Tongue (tissue), 2 donors: ENCODE measurements around the gene EXO1. TPM values are rescaled to one million over a fixed set of nuclear protein-coding genes. Genes with fewer than 3 reads are reported as not detected.
"Not testable (repeated sequence)": the region's sequence is repeated elsewhere in the genome, so short reads cannot be mapped to it uniquely, and the experiment has no call there.

Experiments
- DNase-seq: peaks from one replicate; pipeline ENCODE4 v3.0.0-alpha.2; 2015
- total RNA-seq: library from RNA; depleted of rRNA; stranded (reverse); fragments of >200 nt; gene quantifications from one replicate; pipeline ENCODE4 v1.2.3, GENCODE V29; 2014

The EXO1 gene
- total RNA-seq, 1 donor from 2014 or later = 3.2 TPM

DNA sequence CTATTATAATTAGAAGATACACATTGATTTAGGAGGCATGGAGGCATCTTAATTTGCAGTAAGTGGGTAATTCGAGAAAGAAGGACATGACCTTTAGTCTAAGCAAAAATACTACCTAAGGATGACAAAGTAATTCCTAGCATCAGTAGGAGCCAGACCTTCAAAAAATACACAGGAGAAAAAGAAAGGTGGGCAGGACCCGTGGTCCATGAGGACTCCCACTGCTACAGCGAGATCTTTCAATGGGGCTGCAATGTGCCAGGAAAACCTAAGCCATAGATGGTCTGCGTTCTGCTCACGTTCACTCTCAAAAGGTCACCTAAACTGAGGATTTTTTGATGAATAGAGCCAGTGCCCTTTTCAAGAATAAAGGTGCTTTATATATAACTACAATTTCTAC, 10.6 kb upstream of the EXO1 start:
- DNase-seq = no peak

DNA sequence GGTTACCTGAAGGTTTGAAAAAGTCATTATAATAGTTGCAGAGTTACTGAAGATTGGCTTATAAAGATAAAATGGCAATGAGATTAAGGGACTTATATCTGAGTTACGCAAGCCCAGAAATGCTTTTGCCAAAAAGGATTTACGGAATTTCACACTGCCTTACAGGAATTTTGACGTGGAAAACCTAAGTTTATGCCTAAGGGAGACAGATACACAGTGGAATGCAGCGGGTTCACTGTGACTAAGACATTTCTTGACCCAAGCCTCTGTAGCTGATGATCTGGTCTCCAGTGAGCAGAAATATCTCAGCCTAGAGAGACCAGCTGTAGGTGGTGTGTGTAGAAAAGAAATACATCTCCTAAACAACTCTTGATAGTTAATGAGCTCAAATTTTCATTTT, 10.1 kb upstream of the EXO1 start:
- DNase-seq = no peak

DNA sequence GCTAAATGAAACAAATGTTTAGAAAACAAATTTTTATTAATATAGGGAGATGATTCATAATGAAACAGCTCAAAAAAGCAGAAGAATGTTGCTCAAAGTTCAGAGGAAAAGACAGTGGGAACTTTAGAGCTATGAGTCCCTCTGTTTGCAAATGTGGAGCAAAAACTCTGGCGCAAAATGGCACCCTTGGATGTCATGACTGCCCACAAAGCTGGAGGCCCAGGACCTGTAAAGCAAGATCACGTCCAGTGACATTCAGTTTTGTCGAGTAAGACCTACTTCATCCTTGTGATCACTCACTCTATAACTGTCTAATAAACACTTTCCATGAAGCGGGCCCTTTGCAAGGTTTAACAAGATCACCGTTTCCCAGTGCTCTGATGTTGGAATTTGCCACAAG, 9.1 kb upstream of the EXO1 start:
- DNase-seq = no peak

DNA sequence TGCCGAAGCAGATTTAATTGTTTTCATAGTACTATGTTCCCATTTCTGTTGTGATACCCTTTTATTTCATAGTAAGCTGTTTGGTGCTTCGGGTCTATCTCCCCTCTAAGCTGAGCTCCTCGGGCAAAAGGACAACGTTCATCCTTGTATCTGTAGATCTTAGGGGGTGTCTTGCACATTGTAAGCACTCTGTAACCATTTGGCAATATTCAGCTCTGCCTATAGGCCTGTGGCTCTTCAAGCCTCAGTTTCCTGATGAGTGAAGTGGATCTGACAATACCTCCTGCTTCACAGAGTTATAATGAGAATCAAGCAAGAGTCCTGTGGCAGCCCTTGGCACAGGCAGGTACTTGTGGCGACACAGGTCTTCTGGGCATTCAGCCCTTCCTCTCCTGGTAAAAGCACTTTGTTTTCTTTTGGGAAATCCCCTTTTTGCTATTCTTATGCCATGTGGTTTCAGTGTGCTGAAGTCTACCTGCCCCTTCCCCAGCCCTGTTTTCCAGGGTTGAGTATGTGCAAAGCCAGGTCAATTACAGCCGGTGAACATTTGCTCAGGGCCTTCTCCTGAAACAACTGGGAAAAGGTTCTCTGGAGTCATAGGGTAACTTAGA, 8.5 kb upstream of the EXO1 start:
- no peak for DNase-seq

DNA sequence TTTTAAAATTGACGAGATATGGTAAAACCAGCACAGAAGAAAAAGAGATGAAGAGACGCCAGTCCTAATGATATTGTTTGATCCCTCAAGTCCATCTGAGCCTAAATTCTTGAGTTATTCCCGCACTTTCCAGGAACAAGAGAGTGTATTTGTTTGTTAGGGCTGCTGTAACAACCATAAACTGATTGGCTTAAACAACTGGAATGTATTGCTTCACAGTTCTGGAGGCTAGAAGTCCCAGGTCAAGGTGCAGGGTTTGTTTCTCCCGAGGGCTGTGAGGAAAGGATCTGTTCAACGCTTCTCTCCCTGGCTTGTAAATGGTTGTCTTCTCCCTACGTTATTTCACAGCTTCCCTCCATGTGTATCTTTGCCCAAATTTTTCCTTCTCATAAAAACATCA, 7.8 kb upstream of the EXO1 start:
- DNase-seq = no peak

DNA sequence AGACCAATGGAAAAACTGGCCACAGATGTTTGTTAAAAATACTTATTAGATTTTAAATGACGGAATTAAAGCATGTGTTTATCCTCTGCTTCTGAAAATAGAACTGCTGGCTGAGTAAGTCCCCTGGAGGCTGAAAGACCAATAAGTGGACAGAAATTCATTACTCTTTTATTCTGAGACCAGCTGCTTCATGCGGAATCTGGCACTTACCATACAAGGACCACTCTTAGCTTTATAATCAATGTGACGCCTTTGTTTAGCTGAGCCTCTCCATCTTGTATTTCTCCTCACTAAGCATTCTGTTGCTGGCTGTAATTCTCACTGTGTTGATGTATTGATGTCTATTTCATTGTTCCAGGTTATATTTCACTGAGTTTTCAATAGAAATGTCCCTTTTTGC, 6.3 kb upstream of the EXO1 start:
- DNase-seq = peak; percentile 24

DNA sequence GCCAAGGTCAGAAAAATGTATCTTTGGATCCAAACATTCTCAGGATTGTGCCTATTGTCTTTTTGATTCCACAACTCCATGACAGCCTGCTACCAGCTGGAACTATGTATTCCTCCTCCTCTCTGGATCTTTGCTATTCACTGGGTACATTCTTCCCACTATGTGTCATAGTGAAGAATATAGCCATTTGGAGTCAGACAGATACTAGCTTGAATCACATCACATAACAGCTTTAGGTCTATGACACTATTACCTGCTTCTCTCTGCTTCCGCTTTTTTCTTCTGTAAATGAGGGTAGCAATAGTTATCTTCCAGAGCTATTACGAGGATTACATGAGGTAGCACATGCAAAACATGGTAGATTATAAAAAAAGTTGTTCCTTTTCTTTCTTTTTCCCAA, 5.4 kb upstream of the EXO1 start:
- peak; percentile 28 for DNase-seq

DNA sequence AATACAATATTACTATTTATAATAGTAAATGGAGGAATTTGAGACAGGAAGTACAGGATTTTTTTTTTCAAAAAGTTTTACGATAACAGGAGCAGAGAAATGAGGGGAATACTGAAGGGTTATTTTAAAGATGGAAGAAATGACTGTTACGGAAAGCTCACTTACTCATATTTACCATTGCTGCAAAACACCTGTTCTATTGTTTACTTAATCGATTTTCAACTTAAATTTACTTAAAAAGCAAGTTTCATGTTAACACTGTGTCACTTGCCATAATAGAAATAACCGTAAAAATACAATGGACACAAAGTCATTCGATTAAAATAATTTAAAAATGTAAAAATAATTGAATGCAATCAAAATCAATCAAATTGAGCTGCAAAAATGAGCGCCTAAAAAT, 3.4 kb upstream of the EXO1 start:
- DNase-seq = no peak

DNA sequence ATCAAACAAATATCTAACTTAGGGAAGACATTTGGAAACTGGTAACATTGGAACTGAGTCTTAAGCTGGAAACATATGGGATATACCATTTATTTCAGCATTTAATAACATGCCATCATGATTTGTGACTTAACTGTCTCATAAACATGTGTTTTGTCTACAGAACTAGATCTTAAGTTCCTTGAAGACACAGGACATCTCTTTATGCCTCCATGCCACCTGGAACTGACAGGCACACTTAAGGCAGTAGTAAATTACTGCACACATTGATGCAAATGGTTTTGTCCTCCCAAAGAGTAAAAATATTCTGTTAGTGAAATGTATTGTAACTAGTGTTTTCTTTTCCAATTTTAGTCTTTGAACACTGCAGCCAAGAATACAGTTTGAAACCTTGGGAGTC, 1.6 kb upstream of the EXO1 start:
- DNase-seq = no peak

DNA sequence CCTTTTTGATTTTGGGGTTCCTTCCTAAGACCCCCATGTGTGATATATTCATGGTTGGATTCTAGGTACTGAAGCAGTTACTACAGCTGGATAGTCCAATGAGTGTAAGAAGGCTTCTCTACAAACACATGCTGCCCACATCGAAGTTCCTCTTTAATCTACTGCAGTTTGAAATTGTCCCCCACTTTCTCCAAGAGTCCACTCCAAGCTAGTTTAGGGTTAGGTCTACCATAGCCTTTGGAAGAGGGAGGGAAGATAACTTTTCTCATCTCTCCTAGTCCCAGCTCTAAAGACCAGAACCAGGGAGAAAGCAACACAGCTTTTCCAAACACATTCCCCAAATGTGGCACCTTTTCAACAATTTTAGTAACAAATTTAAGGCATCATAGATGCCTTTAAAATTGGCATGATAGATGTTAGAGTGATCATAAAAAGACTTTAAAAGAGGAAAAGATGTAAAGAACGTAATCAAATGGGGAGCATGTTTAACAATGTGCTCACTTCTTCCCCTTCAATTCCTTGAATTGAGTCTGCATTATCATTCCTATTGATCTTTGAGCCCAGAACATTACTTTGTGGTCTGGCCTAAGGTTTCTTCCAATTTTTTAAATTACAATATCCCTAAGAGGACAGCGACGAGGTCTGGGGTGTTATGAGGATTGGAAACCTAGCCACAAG, 1.0 kb upstream of the EXO1 start:
- DNase-seq = no peak

DNA sequence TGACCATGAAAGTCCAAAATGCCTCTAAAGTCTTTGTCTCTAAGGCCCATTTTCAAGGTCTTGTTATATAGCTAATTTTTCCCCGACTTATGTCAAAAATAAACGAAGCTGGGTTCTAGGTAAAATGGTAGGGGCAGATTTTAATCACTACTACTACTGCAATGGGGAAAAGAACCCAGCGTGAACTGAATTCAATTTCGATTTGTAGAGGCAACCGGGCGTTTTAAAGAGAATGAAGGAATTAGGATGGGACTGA, 536 bp upstream of the EXO1 start:
- no peak for DNase-seq

DNA sequence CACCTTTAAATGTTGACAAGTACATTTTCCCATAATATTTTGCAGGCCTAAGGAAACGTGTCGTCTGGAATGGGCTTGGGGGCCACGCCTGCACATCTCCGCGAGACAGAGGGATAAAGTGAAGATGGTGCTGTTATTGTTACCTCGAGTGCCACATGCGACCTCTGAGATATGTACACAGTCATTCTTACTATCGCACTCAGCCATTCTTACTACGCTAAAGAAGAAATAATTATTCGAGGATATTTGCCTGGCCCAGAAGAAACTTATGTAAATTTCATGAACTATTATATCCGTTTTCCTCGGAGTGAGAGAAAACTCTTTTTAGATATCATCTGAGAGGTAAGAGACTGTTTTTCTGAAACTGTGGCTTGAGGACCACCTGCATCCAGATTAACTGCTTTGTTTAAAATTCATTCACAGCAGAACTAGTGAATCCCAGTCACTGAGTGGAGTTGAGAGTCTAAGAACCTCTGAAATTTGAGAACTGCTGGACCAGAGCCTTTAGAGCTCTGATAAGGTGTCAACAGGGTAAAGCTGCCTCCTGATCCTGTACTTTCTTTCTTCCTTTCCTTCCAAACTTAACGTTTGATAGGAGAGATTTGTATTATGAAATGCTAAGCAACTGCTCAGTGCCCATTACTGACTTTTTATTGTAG, 811 bp downstream of the EXO1 start:
- DNase-seq = no peak

DNA sequence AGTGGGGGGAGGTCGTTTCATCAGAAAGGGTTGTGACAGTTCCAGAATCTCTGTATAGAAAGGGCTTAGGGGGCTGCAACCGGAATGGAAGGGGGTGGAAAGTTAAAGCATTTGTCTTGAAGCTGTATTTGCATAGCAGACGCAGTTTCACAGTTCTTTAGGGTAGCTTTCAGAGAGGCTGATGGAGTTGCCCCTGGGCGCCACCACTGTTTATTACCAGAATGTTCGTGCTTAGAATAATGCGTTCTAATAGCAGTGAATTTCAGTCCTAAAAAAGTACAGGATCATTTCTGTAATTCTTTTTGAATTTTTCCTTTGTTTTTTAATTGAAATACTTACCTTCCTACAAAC, 1.3 kb downstream of the EXO1 start:
- DNase-seq = no peak

DNA sequence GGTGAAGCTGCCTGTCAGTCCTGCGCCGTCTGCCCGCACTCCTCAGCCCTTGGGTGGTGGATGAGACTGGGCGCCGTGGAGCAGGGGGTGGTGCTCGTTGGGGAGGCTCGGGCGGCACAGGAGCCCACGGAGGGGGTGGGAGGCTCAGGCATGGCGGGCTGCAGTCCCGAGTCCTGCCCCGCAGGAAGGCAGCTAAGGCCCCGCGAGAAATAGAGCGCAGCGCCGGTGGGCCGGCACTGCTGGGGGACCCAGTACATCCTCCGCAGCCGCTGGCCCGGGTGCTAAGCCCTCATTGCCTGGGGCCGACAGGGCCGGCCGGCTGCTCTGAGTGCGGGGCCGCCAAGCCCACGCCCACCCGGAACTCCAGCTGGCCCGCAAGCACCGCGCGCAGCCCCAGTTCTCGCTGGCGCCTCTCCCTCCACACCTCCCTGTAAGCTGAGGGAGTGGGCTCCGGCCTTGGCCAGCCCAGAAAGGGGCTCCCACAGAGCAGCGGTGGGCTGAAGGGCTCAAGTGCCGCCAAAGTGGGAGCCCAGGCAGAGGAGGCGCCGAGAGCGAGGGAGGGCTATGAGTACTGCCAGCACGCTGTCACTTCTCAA, 7.6 kb downstream of the EXO1 start:
- not testable (repeated sequence) for DNase-seq

DNA sequence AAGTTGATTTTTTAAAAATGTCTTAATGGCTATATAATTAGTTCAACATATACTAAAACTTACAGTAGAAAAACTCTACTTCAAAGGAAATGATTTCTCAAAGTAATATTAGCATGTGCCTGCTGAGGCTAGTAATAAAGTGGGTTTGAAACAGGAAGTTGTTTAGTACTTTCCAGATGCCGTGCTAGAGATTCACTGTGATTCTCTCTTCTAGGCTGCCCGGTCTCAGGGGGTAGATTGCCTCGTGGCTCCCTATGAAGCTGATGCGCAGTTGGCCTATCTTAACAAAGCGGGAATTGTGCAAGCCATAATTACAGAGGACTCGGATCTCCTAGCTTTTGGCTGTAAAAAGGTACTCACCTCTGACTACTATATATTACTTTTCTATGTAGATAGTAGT, 9.1 kb downstream of the EXO1 start:
- DNase-seq = no peak

DNA sequence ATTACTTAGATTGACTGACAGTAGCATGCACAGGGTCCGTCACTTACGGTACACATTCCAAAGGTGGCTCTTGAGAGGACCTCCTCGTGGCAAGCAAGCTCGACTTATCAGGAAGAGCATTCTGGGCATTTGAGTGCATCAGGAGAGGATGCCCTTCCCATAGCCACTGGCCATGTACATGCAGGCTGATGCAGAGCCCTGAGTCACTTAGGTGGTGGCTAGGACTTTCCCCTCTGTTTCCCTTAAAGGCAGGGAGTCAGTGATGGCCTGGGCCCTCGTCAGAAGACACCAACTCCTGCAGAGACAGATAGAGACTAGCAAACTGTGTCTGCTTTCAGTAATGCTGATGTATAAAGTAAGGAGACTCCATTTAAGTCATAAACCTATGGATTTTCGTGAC, 12.9 kb downstream of the EXO1 start:
- DNase-seq = no peak

DNA sequence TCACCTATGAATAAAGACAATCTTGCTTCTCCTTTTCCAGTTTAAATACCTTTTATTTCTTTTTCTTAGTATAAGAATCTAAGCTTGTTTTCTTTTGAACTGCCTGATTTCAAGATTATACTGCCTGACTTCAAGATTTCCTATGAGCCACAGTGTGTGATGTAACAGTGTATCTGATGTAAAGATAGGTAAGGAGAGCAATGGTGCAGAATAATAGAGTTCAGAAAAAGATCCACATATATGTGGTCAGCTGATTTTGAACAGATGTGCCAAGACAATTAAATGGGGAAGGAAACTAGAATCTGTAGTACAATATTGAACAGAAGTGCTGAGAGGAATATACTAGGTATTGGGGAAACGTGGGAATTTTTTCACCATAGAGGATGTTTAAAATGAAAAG, 21.0 kb downstream of the EXO1 start:
- DNase-seq = no peak

DNA sequence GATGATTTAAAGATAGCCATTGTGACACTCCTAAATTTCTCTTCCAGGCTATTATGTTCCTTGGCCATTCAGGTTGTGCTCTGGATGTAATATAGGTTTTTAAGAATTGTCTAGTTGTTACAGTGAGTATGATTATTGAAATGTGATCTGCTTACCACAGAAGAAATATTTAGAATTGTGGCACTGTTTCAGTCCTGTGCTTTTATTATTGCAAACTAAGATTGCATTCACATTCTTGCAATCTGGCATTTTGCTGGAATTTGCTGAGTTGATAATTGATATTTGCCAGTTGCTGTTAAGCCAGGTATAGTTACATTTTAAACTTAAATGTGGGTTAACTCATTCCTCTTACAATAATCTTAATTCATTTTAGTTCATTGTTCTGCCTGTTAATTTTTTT, 22.3 kb downstream of the EXO1 start:
- DNase-seq = no peak

DNA sequence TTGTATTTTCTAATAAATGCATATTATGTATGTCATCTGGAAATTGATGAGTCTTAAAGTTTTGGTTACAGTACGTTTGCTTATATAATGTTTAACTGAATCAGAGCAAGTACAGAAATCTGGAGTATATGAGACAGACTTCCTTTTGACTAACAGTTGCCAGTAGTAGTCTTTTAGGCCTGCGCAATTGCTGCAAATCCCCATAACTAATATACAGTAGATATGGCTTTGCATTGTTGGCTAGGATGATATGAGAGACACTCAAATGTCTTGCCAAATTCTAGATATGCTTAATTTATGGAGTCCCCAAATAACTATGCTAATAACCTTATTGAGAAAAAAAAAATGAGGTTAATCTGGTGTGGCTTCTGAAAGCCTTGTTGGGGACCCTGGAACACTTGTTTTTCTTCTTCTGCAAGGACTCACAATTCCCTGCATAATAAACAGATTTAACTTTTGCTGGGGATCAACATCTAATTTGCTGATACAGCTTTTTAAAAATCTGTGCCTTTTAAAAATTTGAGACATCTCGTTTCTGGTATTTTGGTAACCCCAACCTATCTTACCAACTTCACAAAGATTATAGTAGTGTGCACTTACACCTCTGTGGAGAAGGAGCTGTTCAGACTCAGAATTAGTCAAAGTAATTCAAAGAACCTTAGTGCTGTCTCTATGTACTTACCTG, 22.9 kb downstream of the EXO1 start:
- DNase-seq = peak; percentile 51

DNA sequence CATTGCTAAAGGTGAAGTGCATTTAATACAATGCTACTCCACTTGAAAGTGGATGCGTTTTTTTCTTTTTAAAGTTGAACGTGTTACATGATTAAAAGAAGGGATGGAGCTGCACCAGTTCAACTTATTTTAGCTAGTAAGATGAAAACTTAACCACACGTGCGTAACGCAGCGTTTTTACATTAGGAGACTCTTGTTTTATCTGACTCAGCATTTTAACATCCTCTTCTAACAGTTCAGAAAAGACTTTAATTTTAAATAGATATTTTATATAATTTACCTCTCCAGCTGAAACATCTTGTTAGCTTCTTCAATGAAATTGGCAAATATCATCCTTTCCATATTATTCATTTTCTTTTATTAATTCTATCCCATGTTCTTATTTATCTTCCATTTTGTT, 33.4 kb downstream of the EXO1 start:
- DNase-seq = no peak

DNA sequence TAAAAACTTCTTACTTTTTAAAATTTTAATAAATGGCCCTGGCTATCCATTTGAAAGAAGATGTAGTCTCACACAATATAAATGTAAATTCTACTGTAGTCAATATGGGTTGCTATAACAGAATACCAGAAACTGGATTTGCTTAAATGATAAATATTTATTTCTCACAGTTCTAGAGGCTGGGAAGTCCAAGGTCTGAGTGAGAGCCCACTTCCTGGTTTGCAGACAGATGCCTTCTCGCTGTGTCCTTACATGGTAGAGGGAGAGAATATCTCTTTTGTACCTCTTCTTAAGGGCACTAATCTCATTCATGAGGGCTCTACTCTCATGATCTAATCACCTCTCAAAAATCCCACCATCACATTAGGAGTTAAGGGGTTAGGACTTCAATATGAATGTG, 35.2 kb downstream of the EXO1 start:
- no peak for DNase-seq

DNA sequence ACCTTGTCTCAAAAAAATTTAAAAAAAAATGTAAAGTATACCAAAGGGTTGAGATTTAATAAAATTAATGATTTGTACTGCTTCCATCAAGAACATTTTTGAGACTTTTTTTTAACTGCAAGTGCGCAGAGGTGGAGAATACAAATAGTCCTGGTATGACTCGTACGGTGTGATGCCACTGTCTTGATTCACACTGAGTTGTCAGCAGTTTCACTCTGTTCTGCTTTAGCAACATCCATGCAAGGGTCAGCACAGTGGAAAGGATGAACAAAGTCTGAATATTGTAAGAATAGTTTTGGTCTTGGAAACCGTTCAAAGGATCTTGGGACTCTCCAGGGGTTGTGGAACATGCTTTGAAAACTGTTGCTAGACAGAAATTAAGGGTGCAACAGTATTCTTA, 40.2 kb downstream of the EXO1 start:
- no peak for DNase-seq

DNA sequence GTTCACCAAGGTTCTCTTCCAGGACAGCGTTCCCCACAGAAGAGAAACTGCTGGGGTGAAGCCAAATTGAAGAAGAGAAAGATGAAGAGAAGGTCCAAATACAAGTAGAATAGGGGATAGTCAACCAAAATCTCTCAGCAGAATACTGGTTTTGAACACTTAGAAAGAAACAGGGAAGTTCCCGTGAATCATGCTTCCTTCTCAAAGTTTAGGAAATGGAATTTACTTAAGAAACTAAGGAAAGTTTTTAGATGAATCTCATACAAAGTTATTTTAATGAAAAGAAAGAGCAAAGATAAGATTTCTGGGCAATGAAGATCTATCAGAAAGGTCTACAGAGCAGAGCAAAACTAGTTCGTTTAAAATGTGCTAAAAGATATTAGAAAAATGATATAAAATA, 43.3 kb downstream of the EXO1 start:
- DNase-seq = no peak

DNA sequence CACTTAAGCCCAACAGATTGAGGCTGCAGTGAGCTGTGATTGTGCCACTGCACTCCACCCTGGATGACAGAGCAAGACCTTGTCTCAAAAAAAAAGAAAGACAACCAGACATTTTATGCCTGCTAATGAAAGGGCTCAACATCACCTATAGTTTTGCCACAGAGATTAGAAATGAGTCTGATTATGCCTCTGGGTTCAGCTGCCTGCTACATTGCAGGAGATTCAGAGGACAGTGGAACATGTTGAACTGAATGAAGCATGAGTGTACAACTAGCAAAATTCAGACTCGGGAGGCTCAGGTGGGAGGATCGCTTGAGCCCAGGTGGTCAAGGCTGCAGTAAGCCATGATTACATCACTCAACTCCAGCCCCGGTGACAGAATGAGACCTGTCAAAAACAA, 46.0 kb downstream of the EXO1 start:
- DNase-seq = no peak
